OCI-LY3 (cell line): Measurements from ENCODE around the gene SLC2A14.
"Not testable (repeated sequence)": the region's sequence is repeated elsewhere in the genome, so short reads cannot be mapped to it uniquely, and the experiment has no call there.

Source experiments
- H2AFZ ChIP-seq: fragments of 200-600, 300-600 bp; shearing (Covaris generic); 2 replicates; pipeline ENCODE4 v1.6.0; 2014; ENCODE audit warnings: antibody characterized with exemption, low read depth, low read length
- H3K27ac ChIP-seq: fragments of 200-600, 300-600 bp; sonication (generic); 2 replicates; pipeline ENCODE4 v1.5.1; 2014; ENCODE audit warnings: mild to moderate bottlenecking, low read length, moderate library complexity, mixed read lengths
- H3K27me3 ChIP-seq: fragments of 200-600, 300-600 bp; sonication (generic); 2 replicates; pipeline ENCODE4 v1.6.1; 2014; ENCODE audit warnings: low read depth, low read length, mixed read lengths
- H3K36me3 ChIP-seq: fragments of 200-600, 300-600 bp; sonication (generic); replicated peaks from 2 replicates; pipeline ENCODE3; 2014; ENCODE audit warnings: low read depth, low read length, mixed read lengths
- H3K4me1 ChIP-seq: fragments of 300-600, 200-600 bp; sonication (generic); 2 replicates; pipeline ENCODE4 v1.6.1; 2014; ENCODE audit warnings: low read length, mixed read lengths
- H3K4me2 ChIP-seq: fragments of 200-600, 300-600 bp; sonication (generic); 2 replicates; pipeline ENCODE4 v1.6.1; 2014; ENCODE audit warnings: low read length, mixed read lengths
- H3K4me3 ChIP-seq: fragments of 300-600, 200-600 bp; sonication (generic); 2 replicates; pipeline ENCODE4 v1.5.1; 2014; ENCODE audit warnings: antibody characterized with exemption, mild to moderate bottlenecking, low read length, moderate library complexity
- H3K79me2 ChIP-seq: fragments of 300-600, 200-600 bp; shearing (Covaris generic); 2 replicates; pipeline ENCODE4 v1.6.1; 2014; ENCODE audit warnings: mild to moderate bottlenecking, low read length, mixed read lengths
- H3K9ac ChIP-seq: fragments of 300-600, 200-600 bp; shearing (Covaris generic); 2 replicates; pipeline ENCODE4 v1.6.0; 2014; ENCODE audit warnings: mild to moderate bottlenecking, low read length, moderate library complexity
- H3K9me3 ChIP-seq: fragments of 200-600, 300-600 bp; shearing (Covaris generic); 2 replicates; pipeline ENCODE4 v1.6.1; 2014; ENCODE audit warnings: low read length, mixed read lengths; ENCODE audit not compliant: insufficient read depth
- H4K20me1 ChIP-seq: fragments of 200-600, 300-600 bp; sonication (generic); 2 replicates; pipeline ENCODE4 v1.6.1; 2016; ENCODE audit warnings: low read length, mixed read lengths; ENCODE audit not compliant: insufficient read depth
- EZH2phosphoT487 ChIP-seq: fragments of 200-600 bp; shearing (Covaris generic); IDR thresholded peaks from 2 replicates; pipeline ENCODE4 v1.6.1; 2018; ENCODE audit warnings: antibody characterized with exemption, mixed run types, low read depth
- TF ChIP-seq, protein P1 (sequence below): fragments of 200-600, 300-600 bp; sonication (generic); IDR thresholded peaks from 2 replicates; pipeline ENCODE4 v1.5.1; 2014; ENCODE audit warnings: antibody characterized with exemption, low read length, low read depth

The SLC2A14 gene

GRCh38 chr12:7870335-7870734, 2.4 kb downstream of the SLC2A14 start:
- no peak overlapping the region for H3K27ac ChIP-seq
- H3K9me3 ChIP-seq = no peaks in the 10 kb centered on the region
- no peaks in the 10 kb centered on the region for H4K20me1 ChIP-seq
- H2AFZ ChIP-seq = no peak overlapping the region
- no peaks in the 10 kb centered on the region for H3K27me3 ChIP-seq
- H3K9ac ChIP-seq = no peak overlapping the region
- no peaks in the 10 kb centered on the region for H3K36me3 ChIP-seq
- H3K79me2 ChIP-seq = no peaks in the 10 kb centered on the region
- no peak for TF ChIP-seq EZH2phosphoT487
- TF ChIP-seq, protein P1, sequence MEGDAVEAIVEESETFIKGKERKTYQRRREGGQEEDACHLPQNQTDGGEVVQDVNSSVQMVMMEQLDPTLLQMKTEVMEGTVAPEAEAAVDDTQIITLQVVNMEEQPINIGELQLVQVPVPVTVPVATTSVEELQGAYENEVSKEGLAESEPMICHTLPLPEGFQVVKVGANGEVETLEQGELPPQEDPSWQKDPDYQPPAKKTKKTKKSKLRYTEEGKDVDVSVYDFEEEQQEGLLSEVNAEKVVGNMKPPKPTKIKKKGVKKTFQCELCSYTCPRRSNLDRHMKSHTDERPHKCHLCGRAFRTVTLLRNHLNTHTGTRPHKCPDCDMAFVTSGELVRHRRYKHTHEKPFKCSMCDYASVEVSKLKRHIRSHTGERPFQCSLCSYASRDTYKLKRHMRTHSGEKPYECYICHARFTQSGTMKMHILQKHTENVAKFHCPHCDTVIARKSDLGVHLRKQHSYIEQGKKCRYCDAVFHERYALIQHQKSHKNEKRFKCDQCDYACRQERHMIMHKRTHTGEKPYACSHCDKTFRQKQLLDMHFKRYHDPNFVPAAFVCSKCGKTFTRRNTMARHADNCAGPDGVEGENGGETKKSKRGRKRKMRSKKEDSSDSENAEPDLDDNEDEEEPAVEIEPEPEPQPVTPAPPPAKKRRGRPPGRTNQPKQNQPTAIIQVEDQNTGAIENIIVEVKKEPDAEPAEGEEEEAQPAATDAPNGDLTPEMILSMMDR = no peak
- H3K4me1 ChIP-seq = no peaks in the 10 kb centered on the region
- no peak overlapping the region for H3K4me2 ChIP-seq
- no peak overlapping the region for H3K4me3 ChIP-seq

DNA sequence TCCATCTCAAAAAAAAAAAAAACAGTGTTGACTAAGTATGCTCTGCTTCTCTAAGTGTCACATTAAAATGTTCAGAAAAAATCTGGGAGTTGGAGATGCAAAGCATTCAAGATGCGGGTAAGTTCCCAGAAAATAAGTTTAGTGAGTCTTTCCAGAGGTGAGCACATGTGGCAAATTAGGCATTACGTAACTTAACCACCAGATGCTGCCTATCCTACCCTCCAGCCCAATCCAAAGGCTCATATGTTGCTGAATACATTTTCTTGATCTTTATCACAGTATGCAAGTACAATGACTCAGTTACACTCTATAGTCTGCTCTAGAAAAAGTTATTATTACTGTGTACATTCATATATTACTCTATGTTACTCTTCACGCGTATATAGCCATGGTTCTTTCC, 3.6 kb downstream of the SLC2A14 start:
- Histone ChIP-seq H3K36me3 (no peaks in the 10 kb centered on the region), H3K79me2 (no peaks in the 10 kb centered on the region), H3K4me2 (no peak overlapping the region), H3K4me3 (no peak overlapping the region), H3K9ac (no peak overlapping the region), H3K27ac (no peak overlapping the region), H2AFZ (no peak overlapping the region), H3K4me1 (no peaks in the 10 kb centered on the region), H3K27me3 (no peaks in the 10 kb centered on the region), H4K20me1 (no peaks in the 10 kb centered on the region), H3K9me3 (no peaks in the 10 kb centered on the region)
- TF ChIP-seq, protein P1 = no peak
- TF ChIP-seq EZH2phosphoT487 = no peak

DNA sequence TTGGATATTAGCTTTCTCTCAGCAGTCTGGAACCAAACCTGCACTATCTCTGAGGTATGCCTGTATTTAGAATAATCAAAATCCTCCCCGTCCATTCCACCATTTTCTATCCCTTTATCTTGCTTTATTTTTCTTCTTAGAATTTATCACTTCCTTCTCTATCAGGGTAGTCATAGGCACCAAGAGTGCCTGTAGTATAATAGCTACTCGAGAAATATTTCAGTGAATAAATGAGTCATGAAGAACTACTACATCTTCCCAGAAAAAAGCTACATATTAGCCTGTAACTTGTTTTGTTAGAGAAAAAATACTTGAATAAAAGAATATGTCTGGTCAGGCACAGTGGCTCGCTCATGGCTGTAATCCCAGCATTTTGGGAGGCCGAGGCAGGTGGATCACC, 4.3 kb downstream of the SLC2A14 start:
- no peak for TF ChIP-seq EZH2phosphoT487
- TF ChIP-seq, protein P1 = no peak
- H3K9ac ChIP-seq = no peak overlapping the region
- no peaks in the 10 kb centered on the region for H3K4me1 ChIP-seq
- no peaks in the 10 kb centered on the region for H3K36me3 ChIP-seq
- no peaks in the 10 kb centered on the region for H3K79me2 ChIP-seq
- no peak overlapping the region for H2AFZ ChIP-seq
- no peak overlapping the region for H3K27ac ChIP-seq
- no peak overlapping the region for H3K4me3 ChIP-seq
- H3K4me2 ChIP-seq = no peak overlapping the region
- no peaks in the 10 kb centered on the region for H4K20me1 ChIP-seq
- no peaks in the 10 kb centered on the region for H3K9me3 ChIP-seq
- no peaks in the 10 kb centered on the region for H3K27me3 ChIP-seq

GRCh38 chr12:7864601-7865150, 8.0 kb downstream of the SLC2A14 start:
- H3K27me3 ChIP-seq = no peaks in the 10 kb centered on the region
- no peaks in the 10 kb centered on the region for H3K79me2 ChIP-seq
- H3K4me1 ChIP-seq = peaks cover 4% of the 10 kb centered on the region; the same call in 1 of the 2 replicates
- H3K9ac ChIP-seq = no peak overlapping the region
- TF ChIP-seq, protein P1 = no peak
- no peak for TF ChIP-seq EZH2phosphoT487
- no peaks in the 10 kb centered on the region for H4K20me1 ChIP-seq
- no peak overlapping the region for H3K4me3 ChIP-seq
- no peak overlapping the region for H2AFZ ChIP-seq
- no peaks in the 10 kb centered on the region for H3K36me3 ChIP-seq
- no peak overlapping the region for H3K27ac ChIP-seq
- H3K9me3 ChIP-seq = no peaks in the 10 kb centered on the region
- no peak overlapping the region for H3K4me2 ChIP-seq

DNA sequence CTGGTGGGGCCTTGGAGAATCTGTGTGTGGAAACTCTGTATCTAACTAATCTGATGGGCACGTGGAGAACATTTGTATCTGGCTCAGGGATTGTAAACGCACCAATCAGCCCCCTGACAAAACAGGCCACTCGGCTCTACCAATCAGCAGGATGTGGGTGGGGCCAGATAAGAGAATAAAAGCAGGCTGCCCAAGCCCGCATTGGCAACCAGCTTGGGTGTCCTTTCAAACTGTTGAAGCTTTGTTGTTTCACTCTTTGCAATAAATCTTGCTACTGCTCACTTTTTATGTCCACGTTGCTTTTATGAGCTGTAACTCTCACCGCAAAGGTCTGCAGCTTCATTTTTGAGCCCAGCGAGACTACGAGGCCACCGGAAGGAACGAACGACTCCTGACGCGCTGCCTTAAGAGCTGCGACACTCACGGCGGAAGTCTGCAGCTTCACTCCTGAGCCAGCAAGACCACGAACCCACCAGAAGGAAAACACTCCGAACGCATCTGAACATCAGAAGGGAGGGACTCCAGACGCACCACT, 9.8 kb downstream of the SLC2A14 start:
- H3K4me3 ChIP-seq, H3K4me2 ChIP-seq, H3K9ac ChIP-seq, H3K79me2 ChIP-seq, H2AFZ ChIP-seq, H3K36me3 ChIP-seq, H3K4me1 ChIP-seq, H3K27me3 ChIP-seq, H3K9me3 ChIP-seq, H4K20me1 ChIP-seq, H3K27ac ChIP-seq: not testable (repeated sequence)

DNA sequence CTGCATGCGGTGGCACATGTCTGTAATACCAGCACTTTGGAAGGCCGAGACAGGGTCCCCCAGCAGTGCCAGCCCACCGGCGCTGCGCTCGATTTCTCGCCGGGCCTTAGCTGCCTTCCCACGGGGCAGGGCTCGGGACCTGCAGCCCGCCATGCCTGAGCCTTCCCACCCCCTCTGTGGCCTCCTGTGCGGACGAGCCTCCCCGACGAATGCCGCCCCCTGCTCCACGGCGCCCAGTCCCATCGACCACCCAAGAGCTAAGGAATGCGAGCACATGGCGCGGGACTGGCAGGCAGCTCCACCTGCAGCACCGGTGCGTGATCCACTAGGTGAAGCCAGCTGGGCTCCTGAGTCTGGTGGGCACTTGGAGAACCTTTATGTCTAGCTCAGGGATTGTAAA, 10.4 kb downstream of the SLC2A14 start:
- H3K4me3 ChIP-seq, H3K4me1 ChIP-seq, H2AFZ ChIP-seq, H3K36me3 ChIP-seq, H3K27ac ChIP-seq, H3K9ac ChIP-seq, H4K20me1 ChIP-seq, H3K79me2 ChIP-seq, H3K9me3 ChIP-seq, H3K4me2 ChIP-seq, H3K27me3 ChIP-seq: not testable (repeated sequence)
